Stimulated activated CD4-positive, alpha-beta T cell treated with anti-CD3 and anti-CD28 coated beads, Interleukin-12 subunit alpha, Interleukin-12 subunit beta, amount 100 ng/mL, for 4 hours (primary cell): Measurements from ENCODE around the gene ARID1B.
"Not testable (repeated sequence)": the region's sequence is repeated elsewhere in the genome, so short reads cannot be mapped to it uniquely, and the experiment has no call there.

Experiments
- DNase-seq: peaks from one replicate; pipeline ENCODE4 v3.0.0-alpha.2; 2020

Gene ARID1B

GRCh38 chr6:156912431-156912830, 135.3 kb downstream of the ARID1B start:
- DNase-seq = no peak

- DNase-seq = no peak
Observed at GRCh38 chr6:156914181-156914580, 137.0 kb downstream of the ARID1B start.

GRCh38 chr6:156916130-156916801, 139.1 kb downstream of the ARID1B start:
- no peak for DNase-seq

- DNase-seq = no peak
Observed at GRCh38 chr6:156917213-156917612, 140.0 kb downstream of the ARID1B start.

GRCh38 chr6:156918647-156919046, 141.5 kb downstream of the ARID1B start:
- DNase-seq = no peak

GRCh38 chr6:156919370-156919769, 142.2 kb downstream of the ARID1B start:
- no peak for DNase-seq

GRCh38 chr6:156919814-156920369, 142.7 kb downstream of the ARID1B start:
- DNase-seq = no peak

- DNase-seq = no peak
Observed at GRCh38 chr6:156924246-156924645, 147.1 kb downstream of the ARID1B start.

- no peak for DNase-seq
Observed at GRCh38 chr6:156925026-156925425, 147.8 kb downstream of the ARID1B start.

GRCh38 chr6:156925718-156926607, 148.8 kb downstream of the ARID1B start:
- no peak for DNase-seq

GRCh38 chr6:156928126-156928525, 150.9 kb downstream of the ARID1B start:
- DNase-seq = no peak

- DNase-seq = no peak
Observed at GRCh38 chr6:156928972-156929371, 151.8 kb downstream of the ARID1B start.

- DNase-seq = no peak
Observed at GRCh38 chr6:156931283-156931682, 154.1 kb downstream of the ARID1B start.

- no peak for DNase-seq
Observed at GRCh38 chr6:156933201-156934068, 156.3 kb downstream of the ARID1B start.

- no peak for DNase-seq
Observed at GRCh38 chr6:156934069-156934460, 156.9 kb downstream of the ARID1B start.

- no peak for DNase-seq
Observed at GRCh38 chr6:156935000-156935399, 157.8 kb downstream of the ARID1B start.

GRCh38 chr6:156938143-156938542, 161.0 kb downstream of the ARID1B start:
- no peak for DNase-seq

GRCh38 chr6:156940221-156940620, 163.0 kb downstream of the ARID1B start:
- DNase-seq = no peak

GRCh38 chr6:156942266-156942665, 165.1 kb downstream of the ARID1B start:
- DNase-seq = no peak

- no peak for DNase-seq
Observed at GRCh38 chr6:156943166-156943565, 166.0 kb downstream of the ARID1B start.

GRCh38 chr6:156943816-156944215, 166.6 kb downstream of the ARID1B start:
- no peak for DNase-seq

GRCh38 chr6:156944412-156944811, 167.2 kb downstream of the ARID1B start:
- DNase-seq = no peak

- not testable (repeated sequence) for DNase-seq
Observed at GRCh38 chr6:156945789-156946172, 168.6 kb downstream of the ARID1B start.
